HepG2 (cell line): ENCODE results near the gene UPK1A. TPM values are rescaled to one million over a fixed set of nuclear protein-coding genes. Genes with fewer than 3 reads are reported as not detected.

Source experiments
- AKAP8 ChIP-seq: sonication (generic); formaldehyde crosslinking; IDR thresholded peaks from 2 replicates; pipeline ENCODE4 v1.5.1; 2020; ENCODE audit warnings: mild to moderate bottlenecking, missing genetic modification reagents
- HDAC1 ChIP-seq: sonication (generic); formaldehyde crosslinking; IDR thresholded peaks from 2 replicates; pipeline ENCODE4 v1.5.1; 2020; ENCODE audit warnings: mild to moderate bottlenecking, missing genetic modification reagents
- PATZ1 ChIP-seq: sonication (generic); formaldehyde crosslinking; IDR thresholded peaks from 2 replicates; pipeline ENCODE4 v1.4.0; 2020; ENCODE audit warnings: missing genetic modification reagents
- PAWR ChIP-seq: sonication (generic); formaldehyde crosslinking; IDR thresholded peaks from 2 replicates; pipeline ENCODE4 v1.4.0; 2020; ENCODE audit warnings: missing genetic modification reagents, mild to moderate bottlenecking, borderline replicate concordance
- PAX8 ChIP-seq: sonication (generic); formaldehyde crosslinking; IDR thresholded peaks from 2 replicates; pipeline ENCODE4 v1.8.0; 2022; ENCODE audit warnings: mild to moderate bottlenecking, missing genetic modification reagents, borderline replicate concordance
- PRDM4 ChIP-seq: sonication (generic); formaldehyde crosslinking; IDR thresholded peaks from 2 replicates; pipeline ENCODE4 v1.9.0; 2021; ENCODE audit warnings: missing genetic modification reagents, borderline replicate concordance
- THRA ChIP-seq: sonication (generic); formaldehyde crosslinking; IDR thresholded peaks from 2 replicates; pipeline ENCODE4 v1.4.0; 2020; ENCODE audit warnings: missing genetic modification reagents, borderline replicate concordance
- ZC3H13 ChIP-seq: sonication (generic); formaldehyde crosslinking; IDR thresholded peaks from 2 replicates; pipeline ENCODE4 v1.8.1; 2023; ENCODE audit warnings: mild to moderate bottlenecking, missing genetic modification reagents, moderate library complexity
- ZNF407 ChIP-seq: sonication (generic); formaldehyde crosslinking; IDR thresholded peaks from one replicate; pipeline ENCODE4 v1.5.1; 2020; ENCODE audit warnings: mild to moderate bottlenecking, missing genetic modification reagents; ENCODE audit errors: not compliant biosample characterization
- ZNF460 ChIP-seq: sonication (generic); formaldehyde crosslinking; IDR thresholded peaks from 2 replicates; pipeline ENCODE4 v1.5.1; 2020; ENCODE audit warnings: missing genetic modification reagents, mild to moderate bottlenecking, borderline replicate concordance
- ZNF577 ChIP-seq: sonication (generic); formaldehyde crosslinking; IDR thresholded peaks from 2 replicates; pipeline ENCODE4 v1.4.0; 2020; ENCODE audit warnings: mild to moderate bottlenecking, low read depth, missing genetic modification reagents, borderline replicate concordance
- ZNF75D ChIP-seq: sonication (generic); formaldehyde crosslinking; IDR thresholded peaks from 2 replicates; pipeline ENCODE4 v1.8.1; 2023; ENCODE audit warnings: missing genetic modification reagents, mild to moderate bottlenecking, borderline replicate concordance
- ZNF781 ChIP-seq: sonication (generic); formaldehyde crosslinking; IDR thresholded peaks from 2 replicates; pipeline ENCODE4 v1.5.1; 2020; ENCODE audit warnings: borderline replicate concordance, mild to moderate bottlenecking, missing genetic modification reagents; ENCODE audit errors: not compliant biosample characterization
- polyA plus RNA-seq, 8 experiments: library from polyadenylated mRNA; depleted of rRNA in 3 of 8; stranded (reverse) in 7 of 8; unstranded in 1 of 8; fragments of >200 nt; fragmentation: Illumina TruSeq in 4 of 8; extraction: Trizol in 4 of 8; gene quantifications; 2 replicates each; pipeline versions ENCODE4 v1.2.1 to v1.2.3, GENCODE V29; 2011 to 2016; ENCODE audit warnings: low read depth in 4 of 8, missing spikeins in 1 of 8, mixed read lengths in 1 of 8; ENCODE audit not compliant: insufficient read depth in 1 of 8
- total RNA-seq, 5 experiments: library from RNA; depleted of rRNA; stranded (reverse); fragments of >200 nt; fragmentation: Illumina TruSeq; extraction: Trizol; gene quantifications; 2 replicates each; pipeline ENCODE4 v1.2.3, GENCODE V29; 2016; ENCODE audit warnings: low read depth in 1 of 5

Gene UPK1A
- total and polyA plus RNA-seq, 2 of the 13 experiments (the other 11 are each of a cell fraction or from before 2014, with no cell fraction given), result 2.9 TPM; not detected in 1

GRCh38 chr19:35702223-35703012 lies 36.1 kb downstream of the UPK1A start (continued):
- TF ChIP-seq ZNF75D (CRISPR knock-in tag) (no peak), HDAC1 (CRISPR knock-in tag) (peak; percentile 42), ZNF781 (no peak), PAX8 (CRISPR knock-in tag) (no peak), AKAP8 (CRISPR knock-in tag) (no peak), PRDM4 (CRISPR knock-in tag) (no peak), PATZ1 (CRISPR knock-in tag) (0 out of 2 replicates have a peak, but pooled peaks have one; percentile 43), ZNF460 (no peak), ZNF577 (no peak), ZC3H13 (CRISPR knock-in tag) (0 out of 2 replicates have a peak, but pooled peaks have one; percentile 55), PAWR (no peak), ZNF407 (CRISPR knock-in tag) (peak; percentile 39), THRA (CRISPR knock-in tag) (no peak)
